GM19238 (cell line): Measurements from ENCODE around the gene PRKCA.
"Not testable (repeated sequence)": the region's sequence is repeated elsewhere in the genome, so short reads cannot be mapped to it uniquely, and the experiment has no call there.

ENCODE experiments used
- DNase-seq: peaks from one replicate; pipeline ENCODE4 v3.0.0; 2011; ENCODE audit warnings: low spot score; ENCODE audit not compliant: insufficient read length

The PRKCA gene

DNA sequence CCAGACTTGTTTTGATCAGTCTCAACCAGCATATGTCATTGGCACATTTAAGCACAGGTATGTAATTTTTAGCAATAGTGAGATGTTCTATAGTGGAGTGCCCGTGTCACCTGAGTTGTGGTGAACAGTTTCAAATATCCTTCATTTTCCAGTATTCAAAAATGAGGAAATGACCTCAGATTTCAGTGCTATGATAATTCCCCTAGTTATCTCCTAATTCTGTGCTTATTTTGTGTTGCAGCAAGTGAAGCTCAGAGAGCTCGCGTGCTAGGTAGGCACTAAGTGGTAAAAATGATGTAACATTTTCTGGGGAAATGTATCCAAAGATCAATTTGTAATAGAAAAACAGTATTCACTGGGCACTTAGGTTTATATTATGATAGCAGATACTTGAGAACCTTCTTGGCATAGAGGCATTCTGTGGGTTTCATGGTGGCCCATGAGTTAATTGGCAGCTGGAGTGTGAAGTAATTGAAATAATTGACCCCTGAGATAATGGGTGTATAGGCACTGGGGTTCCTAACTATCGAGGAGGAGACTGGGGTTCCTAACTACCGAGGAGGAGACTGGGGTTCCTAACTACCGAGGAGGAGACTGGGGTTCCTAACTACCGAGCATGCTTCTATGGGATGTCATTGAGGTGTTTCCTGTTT, 159.1 kb downstream of the PRKCA start:
- DNase-seq = no peak

DNA sequence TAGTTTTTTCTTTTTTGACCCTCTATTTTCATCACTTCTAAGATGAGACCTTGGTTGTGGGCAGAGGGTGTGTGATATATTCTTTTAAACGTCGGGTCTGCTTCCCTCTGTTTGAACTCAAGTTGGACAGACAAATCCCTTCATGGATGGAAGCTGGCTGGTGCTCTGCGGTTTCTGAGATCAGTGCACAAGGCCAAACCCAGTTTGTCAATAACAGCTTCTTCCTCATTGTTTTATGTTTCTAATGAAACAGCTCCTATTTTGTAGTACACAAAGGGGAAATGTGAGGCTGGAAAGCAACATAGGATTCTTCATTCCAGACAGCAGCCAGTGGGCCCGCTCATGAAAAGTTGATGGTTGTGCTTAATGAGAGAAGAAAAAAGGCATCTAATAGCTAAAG, 159.6 kb downstream of the PRKCA start:
- DNase-seq = no peak

DNA sequence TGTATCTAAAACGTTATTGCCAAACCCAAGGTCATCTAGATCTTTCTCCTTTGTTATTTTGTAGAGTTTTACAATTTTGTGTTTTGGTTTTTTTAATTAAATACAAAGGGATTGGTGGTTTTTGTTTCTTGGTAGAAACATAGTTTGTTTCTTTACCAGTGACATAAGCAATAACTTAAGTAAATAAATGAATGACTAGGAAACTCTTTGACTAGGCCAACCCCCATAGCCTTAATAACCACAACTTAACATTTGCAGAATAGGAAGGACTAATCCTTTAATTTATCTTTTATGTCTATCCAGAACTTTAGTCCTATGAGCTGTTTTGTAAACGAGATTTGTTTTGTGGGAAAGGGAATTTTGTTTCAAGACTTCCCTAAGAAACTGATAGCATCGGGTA, 162.5 kb downstream of the PRKCA start:
- DNase-seq = no peak

DNA sequence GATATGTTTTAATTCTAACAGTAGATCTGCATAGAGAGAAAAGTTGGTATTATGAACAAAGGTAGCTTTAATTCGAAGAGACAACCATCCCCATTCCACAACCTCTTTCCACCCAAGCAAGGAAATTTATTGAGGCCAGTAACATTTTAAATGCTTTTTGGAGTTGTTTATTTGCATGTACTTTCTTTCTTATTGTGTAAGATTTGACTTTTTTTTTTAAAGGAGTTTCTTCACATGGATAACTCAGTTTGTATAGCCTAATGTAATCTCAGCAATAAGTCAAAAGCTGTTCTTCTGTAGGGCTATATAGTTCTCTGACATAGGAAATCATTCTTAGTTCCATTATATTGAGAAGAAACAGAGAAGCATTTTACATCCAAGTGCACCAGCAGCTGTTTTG, 163.3 kb downstream of the PRKCA start:
- DNase-seq = no peak

DNA sequence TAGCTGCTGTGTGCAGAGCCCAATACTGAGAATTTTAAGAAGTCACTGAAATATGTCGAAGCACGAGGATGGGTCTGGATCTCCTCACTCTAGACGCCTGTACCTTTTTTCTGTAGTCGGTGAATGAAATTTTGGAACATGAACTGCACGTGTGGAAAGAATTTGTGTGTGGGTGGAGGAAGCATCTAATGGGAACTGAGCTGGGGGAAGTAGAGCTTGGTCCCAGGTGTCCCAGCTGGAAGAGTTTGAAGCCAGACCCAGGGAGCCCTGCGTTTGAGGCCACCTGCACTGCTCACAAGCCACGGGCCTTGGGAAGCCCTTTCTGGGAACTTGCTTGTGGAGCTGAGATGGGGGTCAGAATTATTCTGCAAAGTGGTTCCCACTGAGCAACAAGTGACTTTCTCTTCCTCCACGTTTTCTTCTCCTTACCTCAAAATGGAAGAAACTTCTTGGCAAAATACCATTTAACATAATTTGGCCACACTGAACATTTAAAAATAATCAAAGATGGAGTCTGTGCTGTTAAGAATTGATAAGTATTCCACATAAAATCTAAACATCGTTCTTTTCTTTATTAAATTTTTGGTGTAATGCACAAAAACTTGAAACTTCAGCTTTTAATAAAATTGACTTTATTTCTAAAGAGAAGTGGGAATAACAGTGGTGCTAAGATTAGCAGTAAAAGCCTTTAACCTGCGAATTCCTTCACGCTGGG, 163.8 kb downstream of the PRKCA start:
- DNase-seq = no peak

DNA sequence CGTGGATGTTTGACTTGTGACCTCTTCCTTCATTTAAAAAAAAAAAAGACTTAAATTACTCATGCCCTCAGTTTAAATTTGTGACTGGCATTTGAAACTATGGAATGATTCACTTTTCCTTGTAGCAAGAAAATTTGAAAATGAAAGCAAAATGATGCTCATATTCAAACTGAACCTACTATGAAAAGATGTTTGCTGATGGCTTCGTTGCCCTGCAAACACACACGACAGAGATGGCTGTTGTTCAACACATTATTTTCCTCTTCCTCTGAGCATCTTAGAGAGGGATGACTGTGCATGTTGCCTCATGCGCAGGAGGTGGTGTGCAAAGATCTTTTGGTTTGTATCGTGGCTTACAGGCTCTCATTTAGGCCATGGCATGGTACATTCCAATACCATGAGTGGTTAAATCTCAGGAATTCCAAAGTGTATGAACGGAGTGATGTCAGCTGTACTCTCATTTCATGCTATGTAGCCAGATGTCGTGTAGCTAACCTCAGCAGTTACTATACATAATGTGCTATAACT, 164.5 kb downstream of the PRKCA start:
- no peak for DNase-seq

DNA sequence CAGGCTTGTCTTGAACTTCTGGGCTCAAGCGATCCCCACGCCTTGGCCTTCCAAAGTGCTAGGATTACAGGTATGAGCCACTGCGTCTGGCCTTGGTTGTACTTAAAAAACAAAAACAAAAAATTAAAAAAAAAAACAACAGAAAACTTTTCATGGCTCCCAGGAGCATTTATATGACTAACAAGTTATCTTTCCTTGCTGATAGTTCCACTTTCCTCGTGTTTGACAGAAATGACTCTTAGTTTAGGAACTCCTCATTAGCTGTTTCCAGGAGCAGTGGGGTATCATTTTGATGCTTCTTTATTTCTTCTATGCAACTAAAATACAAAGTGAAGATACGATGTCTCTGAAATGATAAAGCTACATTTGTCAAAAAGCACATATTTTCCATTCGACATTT, 165.4 kb downstream of the PRKCA start:
- DNase-seq = no peak

DNA sequence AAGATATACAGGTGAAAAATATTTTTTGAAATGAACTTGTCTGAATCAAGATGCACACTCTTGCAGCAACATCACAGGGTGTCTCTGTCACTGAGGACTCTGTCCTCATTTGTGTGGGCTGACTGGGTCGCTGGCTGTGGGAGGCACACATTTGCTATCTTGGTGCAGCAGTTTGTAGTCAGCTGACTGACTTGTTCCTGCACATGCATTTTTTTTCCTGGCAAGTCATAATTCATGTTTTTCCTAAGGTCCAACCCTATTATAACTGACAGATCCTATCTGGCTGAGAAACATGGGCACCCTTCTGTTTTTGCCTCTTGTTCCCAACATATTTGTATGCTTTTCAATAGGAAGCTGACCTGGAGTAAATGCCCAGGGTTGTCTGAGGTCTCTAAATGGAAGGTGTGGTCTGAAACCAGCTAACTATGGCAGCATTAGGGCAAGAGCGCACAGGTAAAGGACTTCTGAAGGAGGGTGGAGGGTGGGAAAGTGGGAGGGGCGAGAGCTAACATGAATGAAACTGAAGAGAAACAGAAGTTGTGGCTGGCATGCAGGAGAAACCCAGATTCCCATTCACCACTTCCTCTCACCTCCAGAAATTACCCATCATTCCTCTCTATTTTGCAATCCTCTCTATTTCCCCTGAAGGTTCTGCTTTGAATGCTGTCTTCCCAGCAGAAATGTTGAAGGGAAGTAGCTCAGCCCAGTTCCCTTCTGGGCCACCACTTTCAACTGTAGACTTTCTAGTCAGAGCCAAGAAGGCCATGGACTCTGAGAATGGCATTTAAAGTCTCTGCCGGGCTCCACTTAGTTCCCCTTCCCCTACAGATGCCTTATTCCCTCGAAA, 166.1 kb downstream of the PRKCA start:
- no peak for DNase-seq

DNA sequence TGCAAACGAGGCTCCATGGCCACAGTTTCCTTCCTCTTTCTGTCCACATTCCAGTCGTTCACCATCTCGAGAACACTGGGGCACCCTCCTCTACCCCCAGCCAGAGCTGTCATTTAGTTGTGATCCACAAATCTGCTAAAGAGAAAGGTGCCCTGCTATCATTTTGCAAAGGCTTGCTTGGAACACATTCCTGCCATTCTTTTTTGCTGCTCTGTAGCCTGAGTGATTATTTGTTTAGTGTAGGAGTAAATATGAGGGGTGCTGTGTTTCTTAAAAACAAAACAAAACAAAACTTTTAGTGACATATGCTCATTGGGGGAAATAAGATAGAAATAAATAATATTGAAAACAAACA, 166.7 kb downstream of the PRKCA start:
- DNase-seq = no peak

DNA sequence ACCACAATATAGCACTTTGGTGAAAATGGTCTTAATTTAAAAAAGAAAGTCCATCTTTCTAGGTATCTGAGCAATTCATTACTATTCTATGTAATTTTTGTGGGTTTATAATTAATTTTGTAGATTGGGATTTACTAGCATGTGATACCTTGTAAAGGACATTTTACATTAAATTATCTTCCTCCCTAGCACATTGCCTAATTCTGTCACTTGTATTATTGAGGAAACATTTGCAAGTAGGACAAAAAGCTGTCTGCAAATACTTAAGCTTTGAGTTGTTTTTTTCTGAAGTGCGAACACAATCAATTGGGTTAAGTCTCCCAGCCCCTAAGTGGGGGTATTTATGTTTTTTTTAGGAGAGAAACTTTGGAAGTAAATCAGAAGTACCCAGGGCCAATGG, 167.0 kb downstream of the PRKCA start:
- DNase-seq = no peak

DNA sequence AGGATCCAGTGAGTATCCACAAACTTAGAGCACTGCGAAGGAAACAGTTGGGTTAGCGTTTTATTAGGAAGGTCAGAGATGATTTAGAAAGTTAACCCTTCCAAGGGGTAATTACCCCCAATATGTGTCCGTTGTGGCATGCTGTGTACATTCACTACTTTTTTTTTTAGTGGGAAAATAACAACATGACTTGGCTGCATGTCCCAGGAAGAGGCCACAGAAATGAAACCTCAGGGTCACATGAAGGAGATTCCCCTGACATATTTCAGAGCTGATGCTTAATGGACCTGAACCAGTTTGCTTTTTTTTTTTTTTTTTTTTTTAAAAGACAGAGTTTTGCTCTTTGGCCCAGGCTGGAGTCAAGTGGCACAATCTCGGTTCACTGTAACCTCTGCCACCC, 167.5 kb downstream of the PRKCA start:
- no peak for DNase-seq

DNA sequence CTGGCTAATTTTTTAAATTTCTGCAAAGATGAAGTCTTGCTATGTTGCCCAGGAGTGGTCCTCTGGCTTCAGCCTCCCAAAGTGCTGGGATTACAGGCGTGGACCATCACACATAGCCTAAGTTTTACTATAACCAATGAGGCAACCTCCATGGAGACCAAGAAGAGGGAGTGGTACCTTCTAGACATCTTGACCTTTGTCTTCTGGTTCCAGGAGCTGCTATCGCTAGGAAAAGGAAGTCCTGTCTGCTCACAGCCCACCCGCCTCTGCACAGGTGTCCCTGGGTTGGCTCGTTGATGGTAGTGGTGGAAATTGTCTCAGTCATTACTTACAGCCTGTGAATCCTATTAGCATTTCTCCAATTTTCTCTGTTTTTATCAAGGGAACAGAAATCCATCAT, 169.7 kb downstream of the PRKCA start:
- no peak for DNase-seq

DNA sequence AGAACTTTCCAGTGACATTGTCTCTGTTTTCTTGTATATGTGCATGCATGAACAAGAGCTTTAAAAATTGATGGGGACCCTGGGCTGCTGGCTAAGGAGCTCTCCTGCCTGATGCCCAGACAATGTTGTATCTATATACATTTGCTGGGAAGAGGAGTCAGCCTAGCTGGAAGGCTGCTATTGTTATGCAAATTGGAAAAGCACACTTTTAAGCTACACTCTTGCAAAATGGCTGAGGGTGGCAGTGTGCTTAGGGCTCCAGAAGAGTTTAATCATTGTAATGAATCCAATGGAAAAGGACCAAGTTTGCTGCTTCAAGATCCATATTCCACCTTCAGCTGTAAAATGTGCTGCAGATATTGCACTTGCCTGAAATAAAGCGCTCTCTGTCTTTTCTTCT, 171.8 kb downstream of the PRKCA start:
- DNase-seq = no peak

DNA sequence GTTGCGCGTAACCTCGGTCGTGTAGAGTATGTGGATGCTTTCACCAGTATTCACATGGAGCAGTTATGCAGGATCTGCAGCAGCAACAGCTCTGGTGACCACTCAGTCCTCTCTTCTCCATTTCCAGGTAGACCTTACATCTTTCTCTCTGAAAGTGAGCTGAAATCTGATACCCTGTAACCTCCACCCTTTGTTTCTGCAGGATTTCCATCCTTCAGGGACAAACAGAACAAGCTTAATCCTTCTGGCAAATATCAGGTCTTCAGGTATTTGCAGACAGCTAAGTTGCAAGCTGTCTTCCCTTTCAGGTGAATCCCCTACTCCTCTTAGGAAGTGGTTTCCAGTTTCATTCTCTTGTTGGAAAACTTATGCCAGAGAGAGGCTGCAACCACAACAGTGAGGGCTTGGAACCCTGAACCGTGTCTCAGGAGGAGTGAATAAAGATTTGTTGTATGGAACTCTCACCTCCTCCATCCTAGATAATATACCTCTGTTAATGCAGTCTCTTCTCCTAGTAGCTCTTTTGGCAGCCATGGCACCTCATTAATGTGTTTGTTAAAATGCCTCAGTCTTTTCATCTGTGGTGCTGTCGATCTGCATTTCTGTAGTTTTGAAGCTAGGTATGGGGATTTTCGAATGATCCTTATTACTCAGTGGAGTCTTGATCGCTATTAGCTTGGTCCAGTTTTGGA, 172.5 kb downstream of the PRKCA start:
- DNase-seq = no peak

DNA sequence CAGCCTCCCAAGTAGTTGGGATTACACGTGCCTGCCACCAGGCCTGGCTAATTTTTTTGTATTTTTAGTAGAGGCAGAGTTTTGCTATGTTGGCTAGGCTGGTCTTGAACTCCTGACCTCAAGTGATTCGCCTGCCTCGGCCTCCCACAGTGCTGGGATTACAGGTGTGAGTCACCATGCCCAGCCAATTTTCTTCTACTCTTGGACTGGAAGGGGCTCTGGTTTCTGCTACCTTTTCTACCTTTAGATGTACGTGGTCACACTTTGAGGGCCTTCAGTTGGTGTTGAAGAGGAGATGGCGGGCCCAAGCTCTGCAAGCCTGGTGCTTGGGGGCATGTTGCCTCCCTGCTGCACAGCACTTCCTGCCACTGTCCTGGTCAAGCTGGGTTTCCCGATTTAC, 173.6 kb downstream of the PRKCA start:
- DNase-seq = no peak

DNA sequence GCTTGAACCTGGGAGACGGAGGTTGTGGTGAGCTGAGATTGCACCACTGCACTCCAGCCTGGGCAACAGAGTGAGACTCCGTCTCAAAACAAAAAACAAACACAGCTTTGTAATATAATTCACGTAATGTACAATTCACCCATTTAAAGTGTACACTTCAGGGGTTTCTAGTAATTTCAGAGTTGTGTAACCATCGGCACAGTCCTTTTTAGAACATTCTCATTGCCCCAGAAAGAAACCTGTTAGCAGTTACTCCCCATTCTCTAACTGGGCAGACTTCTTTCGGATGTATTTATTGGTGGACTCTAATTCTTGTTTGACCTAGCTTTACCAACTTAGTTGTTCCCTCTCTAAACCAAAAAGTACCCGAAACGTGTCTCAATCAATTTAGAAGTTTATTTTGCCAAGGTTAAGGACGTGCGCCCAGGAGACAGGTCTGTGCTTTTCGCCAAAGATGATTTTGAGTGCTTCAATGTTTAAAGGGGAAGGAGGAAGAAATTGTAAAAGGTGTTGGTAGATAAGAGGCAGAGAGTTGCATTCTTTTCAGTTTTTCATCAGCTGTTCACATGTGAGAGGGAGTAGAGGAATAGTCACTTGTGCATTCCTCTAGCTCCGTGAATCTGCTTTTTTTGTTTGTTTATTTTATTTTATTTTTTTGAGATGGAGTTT, 175.3 kb downstream of the PRKCA start:
- no peak for DNase-seq

DNA sequence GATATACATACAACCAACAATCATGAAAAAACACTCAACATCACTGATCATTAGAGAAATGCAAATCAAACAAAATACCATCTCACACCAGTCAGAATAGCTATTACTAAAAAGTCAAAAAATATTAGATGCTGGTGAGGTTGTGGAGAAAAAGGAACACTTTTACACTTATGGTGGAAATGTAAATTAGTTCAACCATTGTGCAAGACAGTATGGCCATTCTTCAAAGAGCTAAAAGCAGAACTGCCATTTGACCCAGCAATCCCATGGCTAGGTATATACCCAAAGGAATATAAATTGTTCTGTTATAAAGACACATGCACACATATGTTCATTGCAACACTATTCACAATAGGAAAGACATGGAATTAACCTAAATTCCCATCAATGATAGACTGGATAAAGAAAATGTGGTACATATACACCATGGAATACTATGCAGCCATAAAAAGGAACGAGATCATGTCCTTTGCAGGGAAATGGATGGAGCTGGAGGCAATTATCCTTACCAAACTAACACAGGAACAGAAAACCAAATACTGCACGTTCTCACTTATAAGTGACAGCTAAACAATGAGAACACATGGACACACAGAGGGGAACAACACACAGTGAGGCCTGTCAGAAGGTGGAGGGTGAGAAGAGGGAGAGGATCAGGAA, 176.9 kb downstream of the PRKCA start:
- not testable (repeated sequence) for DNase-seq

DNA sequence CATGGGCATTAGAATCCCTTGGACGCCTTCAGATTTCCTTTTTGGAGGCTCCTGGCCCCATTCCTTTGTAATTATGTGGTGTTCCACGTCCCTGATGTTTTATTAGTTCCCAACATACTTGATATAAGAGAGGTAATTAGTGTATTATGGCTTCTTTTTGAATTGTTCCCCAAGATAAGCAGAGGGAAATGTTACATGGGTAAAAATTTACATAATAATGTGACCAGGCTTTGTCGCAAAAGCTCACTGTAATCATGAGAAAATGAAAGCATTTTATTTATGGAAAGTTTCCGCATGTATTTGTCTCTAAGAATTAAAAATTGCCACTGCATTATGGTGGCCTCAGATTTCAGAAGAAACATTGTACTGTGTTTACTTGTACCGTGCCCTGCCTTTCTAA, 177.8 kb downstream of the PRKCA start:
- DNase-seq = no peak

DNA sequence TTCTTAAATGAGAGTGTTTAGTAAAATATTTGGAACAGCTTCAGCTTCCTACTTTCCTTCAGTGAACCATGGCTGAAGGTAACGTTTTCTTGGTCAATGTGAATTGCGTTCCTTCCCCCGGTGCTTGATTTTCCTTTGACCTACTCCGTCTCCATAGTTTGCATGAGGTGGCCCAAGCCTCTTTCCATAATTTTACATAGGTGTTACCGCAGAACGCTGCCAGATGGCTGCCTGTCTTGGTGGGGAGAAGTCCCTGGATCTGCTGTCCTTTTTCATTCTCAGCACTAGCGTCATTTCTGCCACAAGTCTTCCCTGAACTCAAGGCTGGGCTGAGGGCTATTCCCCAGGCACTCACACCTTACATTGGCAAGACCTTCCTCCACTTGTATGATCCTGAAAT, 178.4 kb downstream of the PRKCA start:
- no peak for DNase-seq

DNA sequence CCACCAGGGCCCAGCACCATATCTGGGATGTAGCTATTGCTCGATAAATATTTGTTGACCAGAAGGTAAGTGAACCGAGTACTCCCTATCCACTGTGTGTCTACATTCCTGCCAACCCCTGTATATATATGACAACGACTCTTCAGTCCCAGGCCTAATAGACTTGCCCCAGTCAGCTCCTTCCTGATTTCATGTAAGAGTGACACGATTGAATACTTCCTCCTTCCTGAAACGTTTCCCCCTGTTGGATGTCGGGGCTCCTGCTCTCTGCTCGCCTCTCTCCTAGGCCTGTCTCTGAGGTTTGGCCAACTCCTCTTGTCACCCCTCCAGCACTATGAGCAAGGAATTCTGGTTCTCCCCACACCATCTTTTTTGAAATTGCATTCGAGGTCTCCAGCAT, 178.9 kb downstream of the PRKCA start:
- no peak for DNase-seq

DNA sequence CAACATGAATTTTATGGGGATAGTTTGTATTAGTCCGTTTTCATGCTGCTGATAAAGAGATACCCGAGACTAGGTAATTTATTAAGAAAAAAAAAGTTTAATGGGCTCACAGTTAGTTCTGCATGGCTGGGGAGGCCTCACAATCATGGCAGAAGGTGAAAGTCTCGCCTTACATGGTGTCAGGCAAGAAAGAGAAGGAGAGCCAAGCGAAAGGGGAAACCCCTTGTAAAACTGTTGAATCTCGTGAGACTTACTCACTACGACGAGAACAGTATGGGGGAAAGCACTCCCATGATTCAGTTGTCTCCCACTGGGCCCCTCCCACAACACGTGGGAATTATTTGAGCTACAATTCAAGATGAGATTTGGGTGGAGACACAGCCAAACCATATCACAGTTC, 181.5 kb downstream of the PRKCA start:
- no peak for DNase-seq
